Retinal pigment epithelial cell (primary cell): ENCODE data around the gene SRD5A1.

Experiments used
- DNase-seq: peaks from one replicate; pipeline ENCODE4 v3.0.0-alpha.2; 2010; ENCODE audit warnings: low read depth
- H3K4me3 ChIP-seq: 2 replicates; pipeline ENCODE4 v1.5.1; 2011; ENCODE audit warnings: mild to moderate bottlenecking, low read length, control low read depth, moderate library complexity
- TF ChIP-seq, protein P1 (sequence below): conservative IDR thresholded peaks from 2 replicates; pipeline ENCODE4 v1.5.1; 2011; ENCODE audit warnings: low read depth, low read length, control low read depth, inconsistent platforms

SRD5A1 gene

DNA sequence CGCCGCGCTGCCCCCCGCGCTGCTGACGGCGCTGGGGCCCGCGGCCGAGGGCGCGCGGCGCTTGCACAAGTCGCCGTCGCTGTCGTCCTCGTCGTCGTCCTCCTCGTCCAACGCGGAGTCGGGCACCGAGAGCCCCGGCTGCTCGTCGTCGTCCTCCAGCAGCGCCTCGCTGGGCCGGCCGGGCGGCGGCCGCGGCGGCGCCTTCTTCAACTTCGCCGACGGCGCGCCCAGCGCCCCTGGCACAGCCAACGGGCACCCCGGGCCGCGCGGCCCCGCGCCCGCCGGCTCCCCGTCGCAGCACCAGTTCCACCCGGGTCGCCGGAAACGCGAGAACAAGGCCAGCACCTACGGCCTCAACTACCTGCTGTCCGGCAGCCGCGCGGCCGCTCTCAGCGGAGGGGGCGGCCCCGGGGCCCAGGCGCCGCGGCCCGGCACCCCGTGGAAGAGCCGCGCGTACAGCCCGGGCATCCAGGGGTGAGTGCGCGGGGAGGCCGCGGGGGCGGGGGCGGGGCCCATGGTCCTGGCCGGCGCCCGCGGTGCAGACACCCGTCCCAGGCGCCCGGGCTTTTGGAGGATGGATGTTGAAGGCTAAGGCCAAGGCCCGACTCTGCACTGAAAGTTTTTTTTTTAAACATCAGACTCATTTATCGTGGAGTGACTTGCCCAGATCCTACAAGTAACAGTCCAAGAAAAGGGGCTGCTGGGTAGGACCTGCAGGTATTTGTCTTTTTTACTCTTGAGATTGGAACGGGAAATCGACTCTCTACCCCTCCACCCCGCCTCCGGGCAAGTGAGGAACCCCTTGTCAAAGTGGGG, 81.2 kb downstream of the SRD5A1 start:
- DNase-seq = no peak
- H3K4me3 ChIP-seq = peak overlapping the region; percentile 53
- TF ChIP-seq, protein P1, sequence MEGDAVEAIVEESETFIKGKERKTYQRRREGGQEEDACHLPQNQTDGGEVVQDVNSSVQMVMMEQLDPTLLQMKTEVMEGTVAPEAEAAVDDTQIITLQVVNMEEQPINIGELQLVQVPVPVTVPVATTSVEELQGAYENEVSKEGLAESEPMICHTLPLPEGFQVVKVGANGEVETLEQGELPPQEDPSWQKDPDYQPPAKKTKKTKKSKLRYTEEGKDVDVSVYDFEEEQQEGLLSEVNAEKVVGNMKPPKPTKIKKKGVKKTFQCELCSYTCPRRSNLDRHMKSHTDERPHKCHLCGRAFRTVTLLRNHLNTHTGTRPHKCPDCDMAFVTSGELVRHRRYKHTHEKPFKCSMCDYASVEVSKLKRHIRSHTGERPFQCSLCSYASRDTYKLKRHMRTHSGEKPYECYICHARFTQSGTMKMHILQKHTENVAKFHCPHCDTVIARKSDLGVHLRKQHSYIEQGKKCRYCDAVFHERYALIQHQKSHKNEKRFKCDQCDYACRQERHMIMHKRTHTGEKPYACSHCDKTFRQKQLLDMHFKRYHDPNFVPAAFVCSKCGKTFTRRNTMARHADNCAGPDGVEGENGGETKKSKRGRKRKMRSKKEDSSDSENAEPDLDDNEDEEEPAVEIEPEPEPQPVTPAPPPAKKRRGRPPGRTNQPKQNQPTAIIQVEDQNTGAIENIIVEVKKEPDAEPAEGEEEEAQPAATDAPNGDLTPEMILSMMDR = no peak

GRCh38 chr5:6715271-6715670, 82.0 kb downstream of the SRD5A1 start:
- H3K4me3 ChIP-seq = peak overlapping the region; percentile 53
- DNase-seq = no peak
- TF ChIP-seq, protein P1 = no peak

DNA sequence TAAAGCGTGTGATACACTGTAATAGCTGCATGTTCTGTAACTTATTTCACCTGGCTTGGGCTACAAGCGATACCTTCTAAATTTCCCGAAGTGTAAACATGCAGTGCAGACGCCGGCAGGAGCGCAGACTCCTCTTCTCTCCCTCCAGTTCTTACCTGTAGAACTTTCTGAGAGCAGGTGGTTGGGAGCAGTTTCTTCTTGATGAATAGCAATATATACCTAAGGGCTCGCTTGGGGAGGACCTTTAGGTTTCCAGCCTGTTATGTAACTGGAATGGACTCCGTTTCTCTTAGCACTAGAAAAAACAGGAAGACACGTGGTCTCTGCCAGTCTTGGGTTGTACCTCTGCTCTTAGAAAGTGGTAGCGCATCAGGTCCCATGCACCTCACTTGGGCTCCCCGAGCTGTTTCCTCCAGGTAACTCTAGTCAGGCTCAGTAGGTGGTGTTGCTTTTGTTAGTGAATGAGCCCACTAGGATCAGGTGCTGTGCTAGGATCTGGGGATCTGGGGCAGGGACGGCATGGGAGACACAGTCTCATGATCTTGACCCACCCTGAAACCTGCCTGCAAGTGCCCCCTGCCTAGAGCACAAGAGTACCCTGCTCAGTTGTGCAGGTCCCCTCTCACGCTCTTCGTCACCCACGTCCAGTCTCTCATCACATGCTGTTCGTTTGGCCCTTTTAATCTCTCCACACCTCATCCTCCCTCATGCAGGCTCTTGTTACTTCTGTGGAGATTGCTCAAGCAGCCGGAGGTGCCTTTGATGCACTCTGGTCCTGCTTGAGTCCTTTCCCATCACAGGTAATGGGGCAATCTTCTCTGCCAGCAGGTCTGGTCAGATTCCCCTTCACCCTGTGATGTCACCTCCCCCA, 82.8 kb downstream of the SRD5A1 start:
- no peak for DNase-seq
- H3K4me3 ChIP-seq = peak overlapping the region; percentile 53
- TF ChIP-seq, protein P1 = no peak

DNA sequence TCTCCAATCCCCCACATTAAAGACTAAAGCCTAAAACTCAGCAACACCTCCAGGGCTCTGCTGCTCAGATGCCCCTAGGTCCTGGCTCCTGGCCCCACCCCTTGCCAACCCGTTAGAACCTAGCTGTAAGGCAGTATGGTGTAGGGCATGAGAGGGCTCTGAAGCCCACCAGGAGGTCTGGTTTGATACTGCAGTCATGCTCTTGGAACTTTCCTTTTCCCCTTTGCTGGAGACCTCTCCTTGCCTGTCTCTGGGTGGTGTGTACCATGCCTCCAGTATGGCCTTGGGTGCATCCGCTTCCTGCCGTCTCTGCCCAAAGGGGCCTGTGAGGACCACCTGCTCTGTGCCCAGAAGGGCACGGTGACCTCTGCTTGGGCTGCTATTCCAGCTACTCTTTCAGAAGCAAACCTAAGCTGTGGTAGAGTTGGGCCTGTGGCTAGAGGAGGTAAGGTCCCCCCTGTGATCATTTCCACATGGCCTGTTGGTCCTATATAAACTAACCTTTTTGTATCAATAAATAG, 83.4 kb downstream of the SRD5A1 start:
- DNase-seq = no peak
- peak overlapping the region; percentile 53 for H3K4me3 ChIP-seq
- TF ChIP-seq, protein P1 = no peak

- TF ChIP-seq, protein P1 = no peak
- DNase-seq = no peak
- no peak overlapping the region for H3K4me3 ChIP-seq
Measured at GRCh38 chr5:6717247-6717646, 84.0 kb downstream of the SRD5A1 start.

GRCh38 chr5:6717687-6718086, 84.4 kb downstream of the SRD5A1 start:
- no peak overlapping the region for H3K4me3 ChIP-seq
- TF ChIP-seq, protein P1 = no peak

More at GRCh38 chr5:6717687-6718086, 84.4 kb downstream of the SRD5A1 start:
- no peak for DNase-seq
